IPS-15b (cell line): ENCODE measurements around the gene CHRNG.

Source experiments
- H3K27me3 ChIP-seq: one replicate; pipeline ENCODE4 v1.6.1; 2013; ENCODE audit warnings: low read length; ENCODE audit not compliant: control insufficient read depth, insufficient read depth
- H3K36me3 ChIP-seq: one replicate; pipeline ENCODE4 v1.6.1; 2013; ENCODE audit warnings: low read length; ENCODE audit not compliant: control insufficient read depth, insufficient read depth
- H3K4me1 ChIP-seq: one replicate; pipeline ENCODE4 v1.6.1; 2013; ENCODE audit warnings: mild to moderate bottlenecking, low read length; ENCODE audit not compliant: control insufficient read depth, insufficient read depth
- H3K4me3 ChIP-seq: one replicate; pipeline ENCODE4 v1.5.1; 2013; ENCODE audit warnings: low read depth, low read length
- H3K9ac ChIP-seq: one replicate; pipeline ENCODE4 v1.6.1; 2013; ENCODE audit warnings: low read depth, mild to moderate bottlenecking, low read length
- H3K9me3 ChIP-seq: one replicate; pipeline ENCODE4 v1.6.1; 2013; ENCODE audit warnings: mild to moderate bottlenecking, low read length; ENCODE audit not compliant: control insufficient read depth, insufficient read depth

The CHRNG gene

DNA sequence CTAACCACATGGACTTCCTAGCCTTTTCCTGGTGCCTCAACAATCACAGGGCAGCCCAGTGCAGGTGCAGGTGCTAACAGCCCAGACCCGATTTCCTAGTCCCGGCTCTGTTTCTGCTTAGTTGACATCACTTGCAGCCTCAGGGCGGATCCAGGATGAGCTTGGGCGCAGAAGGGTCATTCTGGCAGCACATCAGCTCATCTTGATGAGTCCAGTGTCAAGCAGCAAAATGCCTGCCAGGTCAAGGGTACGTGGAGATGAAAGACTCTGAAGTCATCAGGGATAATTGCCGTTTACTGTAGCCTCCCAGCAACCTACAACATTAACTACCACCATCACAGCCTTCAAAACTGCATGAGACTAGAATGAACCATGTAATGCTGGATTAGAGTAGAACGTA lies 54.5 kb downstream of the CHRNG start:
- no peaks in the 10 kb centered on the region for H3K9me3 ChIP-seq
- H3K4me3 ChIP-seq: no peak overlapping the region
- peaks cover 2% of the 10 kb centered on the region for H3K4me1 ChIP-seq
- H3K27me3 ChIP-seq: no peaks in the 10 kb centered on the region
- no peak overlapping the region for H3K9ac ChIP-seq
- H3K36me3 ChIP-seq: no peaks in the 10 kb centered on the region
